GM12892 (cell line): ENCODE data around the gene RSPO1. TPM values are rescaled to one million over a fixed set of nuclear protein-coding genes. Genes with fewer than 3 reads are reported as not detected.
A peak's percentile ranks its signal among the peaks of the same experiment; 100 is the strongest.
"Not testable (repeated sequence)": the region's sequence is repeated elsewhere in the genome, so short reads cannot be mapped to it uniquely, and the experiment has no call there.

Source experiments
- DNase-seq: peaks from one replicate; pipeline ENCODE4 v3.0.0; 2011; ENCODE audit not compliant: insufficient read length
- FAIRE-seq: peaks from 2 replicates; lab custom pipeline; 2011; peaks lifted over from hg19 to GRCh38; lab: Jason Lieb, UNC
- POLR2A ChIP-seq: IDR thresholded peaks from 2 replicates; pipeline ENCODE4 v1.6.1; 2011; ENCODE audit warnings: low read depth, low read length, control low read depth
- POLR2AphosphoS5 ChIP-seq: IDR thresholded peaks from 2 replicates; pipeline ENCODE4 v1.6.1; 2011; ENCODE audit warnings: low read depth, low read length, control low read depth
- TAF1 ChIP-seq: IDR thresholded peaks from 2 replicates; pipeline ENCODE4 v1.6.1; 2011; ENCODE audit warnings: low read depth, mild to moderate bottlenecking, control low read depth, low read length, borderline replicate concordance
- polyA plus RNA-seq: library from polyadenylated mRNA; unstranded; fragments of >200 nt; gene quantifications from one replicate; pipeline ENCODE4 v1.2.1, GENCODE V29; 2012; ENCODE audit warnings: missing spikeins, inconsistent platforms; ENCODE audit not compliant: missing spikeins

RSPO1 gene
- not detected for polyA plus RNA-seq

- TF ChIP-seq POLR2A: no peak
- TF ChIP-seq POLR2AphosphoS5: no peak
- TF ChIP-seq TAF1: no peak
- FAIRE-seq (no peak), DNase-seq (no peak)
These were observed at the start of gene RSPO1 for GRCh38 chr1:37634244-37634991. Gene RSPO1 (minus strand): TSS chr1:37634892. CDS start chr1:37629661, 5,231 bp downstream.

DNA sequence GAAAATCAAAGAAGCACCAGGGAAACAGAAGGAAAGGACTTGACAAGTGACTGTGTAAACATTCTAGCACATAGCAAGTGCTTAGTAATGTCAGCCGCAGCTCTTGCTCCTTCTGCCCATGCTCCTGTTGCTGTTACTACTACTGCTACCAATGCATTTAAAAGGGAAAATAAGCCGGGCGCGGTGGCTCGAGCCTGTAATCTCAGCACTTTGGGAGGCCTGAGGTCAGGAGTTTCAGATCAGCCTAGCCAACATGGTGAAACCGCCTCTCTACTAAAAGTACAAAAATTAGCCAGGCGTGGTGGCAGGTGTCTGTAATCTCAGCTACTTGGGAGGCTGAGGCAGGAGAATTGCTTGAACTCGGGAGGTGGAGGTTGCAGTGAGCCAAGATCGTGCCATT is 49.5 kb upstream of the RSPO1 start:
- not testable (repeated sequence) for FAIRE-seq, DNase-seq

GRCh38 chr1:37682334-37682987 is 47.8 kb upstream of the RSPO1 start:
- no peak for TF ChIP-seq POLR2AphosphoS5
- no peak for TF ChIP-seq POLR2A
- TF ChIP-seq TAF1: no peak
- FAIRE-seq: peak; percentile 72
- DNase-seq: no peak

DNA sequence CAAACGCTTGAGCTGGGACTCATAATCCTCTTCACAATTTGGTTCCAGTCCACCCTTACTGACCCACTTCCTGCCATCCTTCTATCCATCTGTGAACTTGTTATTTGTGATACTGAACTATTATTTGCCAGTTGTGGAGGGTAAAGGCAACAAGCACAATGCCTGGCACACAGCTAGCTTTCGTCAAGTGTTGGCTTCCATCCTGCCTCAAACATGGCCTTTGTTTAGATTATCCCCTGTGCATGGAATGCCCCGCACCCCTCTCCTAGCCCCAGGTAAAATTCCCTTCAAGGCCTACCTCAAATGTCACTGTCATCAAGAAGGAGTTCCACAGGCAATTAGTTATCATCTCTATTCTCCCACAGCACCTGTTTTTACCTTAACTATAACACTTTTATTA is 46.2 kb upstream of the RSPO1 start:
- no peak for FAIRE-seq
- no peak for DNase-seq
- TF ChIP-seq TAF1 (no peak), POLR2AphosphoS5 (no peak), POLR2A (no peak)

- DNase-seq (no peak), FAIRE-seq (peak; percentile 82)
- TF ChIP-seq POLR2A: no peak
- no peak for TF ChIP-seq TAF1
- no peak for TF ChIP-seq POLR2AphosphoS5
These were observed 43.1 kb upstream of the RSPO1 start for GRCh38 chr1:37677808-37678207.

DNA sequence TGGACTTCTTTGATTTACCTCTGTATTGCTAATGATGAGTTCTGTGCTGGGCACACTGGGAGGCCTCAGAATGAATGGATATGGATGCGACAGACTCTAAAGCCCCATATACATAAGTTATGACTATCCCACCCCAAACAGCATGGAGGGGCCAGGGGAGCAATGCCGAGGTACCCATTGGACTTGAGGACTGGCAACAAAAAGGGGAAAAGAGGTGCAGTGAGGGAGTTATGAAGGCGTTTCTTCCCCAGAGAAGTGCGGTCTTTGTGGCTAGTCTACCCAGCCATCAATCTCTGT is 42.4 kb upstream of the RSPO1 start:
- no peak for TF ChIP-seq POLR2A
- no peak for TF ChIP-seq TAF1
- TF ChIP-seq POLR2AphosphoS5: no peak
- peak; percentile 50 for FAIRE-seq

GRCh38 chr1:37676281-37677142 is 41.8 kb upstream of the RSPO1 start:
- TF ChIP-seq POLR2A: peak; percentile 32; the same call in 1 of the 2 replicates
- no peak for TF ChIP-seq POLR2AphosphoS5
- FAIRE-seq (peak; percentile 84), DNase-seq (no peak)

More for the DNA sequence above, 42.4 kb upstream of the RSPO1 start:
- DNase-seq: no peak

GRCh38 chr1:37673920-37674319 is 39.2 kb upstream of the RSPO1 start:
- TF ChIP-seq TAF1 (no peak), POLR2AphosphoS5 (no peak), POLR2A (no peak)
- DNase-seq (no peak), FAIRE-seq (no peak)

- no peak for DNase-seq
- FAIRE-seq: no peak
- TF ChIP-seq POLR2A: no peak
- no peak for TF ChIP-seq TAF1
- TF ChIP-seq POLR2AphosphoS5: no peak
These were observed 37.6 kb upstream of the RSPO1 start for GRCh38 chr1:37672136-37672870.

DNA sequence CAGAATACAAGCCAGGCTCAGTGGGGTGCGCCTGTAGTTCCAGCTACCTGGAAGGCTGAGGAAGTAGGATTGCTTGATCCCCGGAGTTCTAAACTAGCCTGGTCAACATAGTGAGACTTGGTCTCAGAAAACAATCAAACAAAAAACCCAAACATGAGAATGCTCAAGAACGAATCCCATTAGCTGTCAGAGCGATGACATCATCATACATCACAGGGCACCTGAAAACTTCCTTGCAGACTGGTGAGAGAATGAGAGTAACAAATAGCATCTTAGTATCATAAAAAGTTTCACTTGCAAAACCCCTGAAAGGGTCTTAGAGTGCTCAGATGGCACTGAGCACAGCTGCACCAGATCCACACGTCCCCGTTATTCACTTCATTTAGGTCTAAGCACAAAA is 36.6 kb upstream of the RSPO1 start:
- DNase-seq: no peak
- TF ChIP-seq POLR2A (no peak), POLR2AphosphoS5 (no peak), TAF1 (no peak)
- no peak for FAIRE-seq

GRCh38 chr1:37670133-37670532 is 35.4 kb upstream of the RSPO1 start:
- no peak for FAIRE-seq
- DNase-seq: no peak
- no peak for TF ChIP-seq TAF1
- no peak for TF ChIP-seq POLR2AphosphoS5
- no peak for TF ChIP-seq POLR2A

DNA sequence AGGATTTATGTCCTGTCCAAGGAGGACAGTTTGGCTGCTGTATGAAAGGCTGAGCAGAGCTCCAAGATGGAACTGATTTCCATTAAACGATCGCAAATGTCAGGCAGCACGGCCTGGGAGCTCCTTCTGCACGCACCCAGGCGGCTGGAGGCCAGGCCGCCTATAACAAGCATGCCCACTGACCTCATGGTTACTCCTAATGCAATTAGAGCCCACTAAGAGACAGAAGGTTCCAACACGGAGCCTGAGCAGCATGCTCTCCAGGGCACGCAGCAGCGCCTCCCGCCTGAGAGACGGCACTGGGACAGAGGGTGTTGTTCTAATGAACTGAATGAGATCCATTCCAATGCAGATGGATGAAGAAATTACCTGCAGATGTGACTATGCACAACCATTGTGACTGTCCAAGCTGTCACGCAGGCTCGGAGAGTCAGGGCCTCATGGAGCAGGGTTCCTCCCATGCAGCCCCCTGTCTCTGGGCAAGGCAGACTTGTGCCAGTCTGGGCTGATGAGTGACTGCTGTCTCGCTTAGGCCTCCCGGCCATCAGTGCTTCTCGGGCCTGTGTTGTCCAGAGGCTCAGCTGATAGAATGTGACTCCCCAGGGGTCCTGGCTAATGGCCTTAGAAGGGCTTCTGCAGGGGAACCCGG is 32.5 kb upstream of the RSPO1 start:
- FAIRE-seq (no peak), DNase-seq (no peak)

More for the DNA sequence above, 32.5 kb upstream of the RSPO1 start:
- no peak for TF ChIP-seq POLR2AphosphoS5
- no peak for TF ChIP-seq POLR2A
- TF ChIP-seq TAF1: no peak
